Measurements from ENCODE around the gene FAF2.

GRCh38 chr5:176528301-176528700, 80.1 kb downstream of the FAF2 start:
- TF ChIP-seq, protein P1, sequence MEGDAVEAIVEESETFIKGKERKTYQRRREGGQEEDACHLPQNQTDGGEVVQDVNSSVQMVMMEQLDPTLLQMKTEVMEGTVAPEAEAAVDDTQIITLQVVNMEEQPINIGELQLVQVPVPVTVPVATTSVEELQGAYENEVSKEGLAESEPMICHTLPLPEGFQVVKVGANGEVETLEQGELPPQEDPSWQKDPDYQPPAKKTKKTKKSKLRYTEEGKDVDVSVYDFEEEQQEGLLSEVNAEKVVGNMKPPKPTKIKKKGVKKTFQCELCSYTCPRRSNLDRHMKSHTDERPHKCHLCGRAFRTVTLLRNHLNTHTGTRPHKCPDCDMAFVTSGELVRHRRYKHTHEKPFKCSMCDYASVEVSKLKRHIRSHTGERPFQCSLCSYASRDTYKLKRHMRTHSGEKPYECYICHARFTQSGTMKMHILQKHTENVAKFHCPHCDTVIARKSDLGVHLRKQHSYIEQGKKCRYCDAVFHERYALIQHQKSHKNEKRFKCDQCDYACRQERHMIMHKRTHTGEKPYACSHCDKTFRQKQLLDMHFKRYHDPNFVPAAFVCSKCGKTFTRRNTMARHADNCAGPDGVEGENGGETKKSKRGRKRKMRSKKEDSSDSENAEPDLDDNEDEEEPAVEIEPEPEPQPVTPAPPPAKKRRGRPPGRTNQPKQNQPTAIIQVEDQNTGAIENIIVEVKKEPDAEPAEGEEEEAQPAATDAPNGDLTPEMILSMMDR (IDR thresholded peaks at IDR 0.05; ENCODE audit: borderline replicate concordance, extremely low read depth, low read length, poor library complexity, severe bottlenecking) = no peak
- TF ChIP-seq EZH2 (IDR thresholded peaks at IDR 0.05; ENCODE audit: borderline replicate concordance, low read depth, low read length, severe bottlenecking) = no peak
